Esophagus muscularis mucosa (tissue), 3 donors: Measurements from ENCODE around the gene ZNF487.

Experiments used
- POLR2A ChIP-seq: fragments of 450-650 bp; IDR thresholded peaks from one replicate; pipeline ENCODE4 v1.6.1; 2017; ENCODE audit warnings: antibody characterized with exemption, moderate library complexity, mild to moderate bottlenecking, low read depth
- TF ChIP-seq, protein P1 (sequence below), 3 experiments: fragments of 200-600 bp in 2 of 3; fragments of 450-650 bp in 1 of 3; sonication (generic) in 2 of 3; IDR thresholded peaks; one replicate each; pipeline ENCODE4 v1.5.1; 2017 to 2019; ENCODE audit warnings: antibody characterized with exemption in 3 of 3, mild to moderate bottlenecking in 2 of 3, moderate library complexity in 1 of 3

DNA sequence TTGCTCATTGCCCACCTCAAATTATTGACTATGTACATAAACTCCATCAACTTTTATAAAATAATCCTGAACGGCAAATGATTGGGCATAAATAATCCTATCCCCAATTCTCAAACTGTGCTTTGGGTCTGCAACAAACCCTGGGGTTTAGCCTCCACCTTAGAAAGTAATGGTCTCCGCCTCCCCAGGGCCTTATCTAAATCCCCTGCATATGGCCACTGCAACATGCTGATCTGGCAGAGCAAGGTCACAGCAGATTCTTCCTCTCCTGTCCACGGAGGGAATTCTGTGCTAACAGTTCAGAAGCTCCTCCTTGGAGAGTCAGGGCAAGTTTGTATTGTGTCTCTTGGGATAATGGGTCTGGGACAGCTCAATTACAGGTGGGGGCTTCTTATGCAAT lies 47.0 kb upstream of the ZNF487 start:
- no peak for TF ChIP-seq POLR2A
- TF ChIP-seq, protein P1, sequence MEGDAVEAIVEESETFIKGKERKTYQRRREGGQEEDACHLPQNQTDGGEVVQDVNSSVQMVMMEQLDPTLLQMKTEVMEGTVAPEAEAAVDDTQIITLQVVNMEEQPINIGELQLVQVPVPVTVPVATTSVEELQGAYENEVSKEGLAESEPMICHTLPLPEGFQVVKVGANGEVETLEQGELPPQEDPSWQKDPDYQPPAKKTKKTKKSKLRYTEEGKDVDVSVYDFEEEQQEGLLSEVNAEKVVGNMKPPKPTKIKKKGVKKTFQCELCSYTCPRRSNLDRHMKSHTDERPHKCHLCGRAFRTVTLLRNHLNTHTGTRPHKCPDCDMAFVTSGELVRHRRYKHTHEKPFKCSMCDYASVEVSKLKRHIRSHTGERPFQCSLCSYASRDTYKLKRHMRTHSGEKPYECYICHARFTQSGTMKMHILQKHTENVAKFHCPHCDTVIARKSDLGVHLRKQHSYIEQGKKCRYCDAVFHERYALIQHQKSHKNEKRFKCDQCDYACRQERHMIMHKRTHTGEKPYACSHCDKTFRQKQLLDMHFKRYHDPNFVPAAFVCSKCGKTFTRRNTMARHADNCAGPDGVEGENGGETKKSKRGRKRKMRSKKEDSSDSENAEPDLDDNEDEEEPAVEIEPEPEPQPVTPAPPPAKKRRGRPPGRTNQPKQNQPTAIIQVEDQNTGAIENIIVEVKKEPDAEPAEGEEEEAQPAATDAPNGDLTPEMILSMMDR (IDR thresholded peaks at IDR 0.05), result no peak
